NCI-H2196 (cell line): ENCODE data around the gene PANK1.

ENCODE experiments used
- DNase-seq: peaks from one replicate; lab custom pipeline; 2025; ENCODE audit not compliant: unreplicated experiment; lab: John Stamatoyannopoulos, UW

PANK1 gene

DNA sequence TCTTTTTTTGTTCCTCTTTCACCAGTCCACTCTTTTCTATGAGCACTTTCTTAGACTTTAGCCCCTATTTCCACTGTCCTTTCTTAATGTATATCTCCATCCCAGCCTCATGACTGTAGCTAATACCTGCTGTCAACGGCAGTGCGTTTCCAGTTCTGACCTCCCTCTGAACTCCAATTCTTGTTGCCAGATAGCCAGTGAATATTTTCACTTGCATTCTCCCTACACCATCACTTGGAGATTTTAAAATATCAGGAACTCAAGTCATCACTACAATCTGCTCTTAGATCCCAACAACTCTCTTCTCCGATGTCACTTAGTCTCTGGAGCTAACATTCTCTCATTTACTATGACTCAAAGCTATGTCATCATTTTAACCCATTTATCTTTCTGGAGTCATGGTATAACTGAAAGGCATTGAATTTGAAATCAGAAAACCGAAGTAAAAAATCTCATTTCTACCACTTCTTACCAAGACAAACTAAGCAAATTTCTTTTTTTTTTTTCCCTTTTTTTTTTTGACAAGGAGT, 104.6 kb downstream of the PANK1 start:
- no peak for DNase-seq

DNA sequence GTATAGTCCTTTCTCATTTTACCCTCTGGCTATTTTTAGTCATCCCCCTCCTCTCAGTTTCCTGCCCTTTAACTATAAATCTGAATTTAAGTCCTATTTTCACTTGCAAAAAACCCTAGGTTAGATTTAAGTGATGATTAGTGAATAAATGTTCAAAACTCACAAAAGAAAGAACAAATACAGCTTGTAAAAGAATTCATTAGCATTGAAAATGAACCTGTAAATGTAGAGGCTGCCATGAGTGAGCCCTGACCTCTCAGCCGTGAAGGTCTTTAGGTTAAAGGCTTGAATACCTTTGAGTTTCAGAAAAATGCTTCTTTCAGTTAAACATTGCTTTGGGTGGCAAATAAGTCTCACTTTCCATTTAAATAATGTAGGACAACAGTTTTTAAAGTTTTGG, 107.7 kb downstream of the PANK1 start:
- DNase-seq, result no peak

DNA sequence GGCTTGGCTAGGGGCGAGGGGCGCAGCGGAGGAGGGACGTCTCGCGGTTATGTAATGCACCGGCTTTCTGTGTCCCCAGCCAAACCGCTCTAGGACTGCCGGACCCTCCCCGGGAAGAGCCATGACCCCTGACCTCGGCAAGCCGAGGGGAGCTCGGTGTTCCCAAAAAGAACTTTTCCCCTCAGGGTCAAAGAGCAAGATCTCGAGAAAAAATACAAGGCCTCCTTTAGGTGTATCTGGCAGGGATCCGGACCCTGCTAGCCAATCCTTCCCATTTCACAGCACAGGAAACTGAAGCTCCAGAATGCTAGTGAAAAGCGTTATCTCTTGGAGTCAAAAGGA, 109.1 kb downstream of the PANK1 start:
- no peak for DNase-seq

DNA sequence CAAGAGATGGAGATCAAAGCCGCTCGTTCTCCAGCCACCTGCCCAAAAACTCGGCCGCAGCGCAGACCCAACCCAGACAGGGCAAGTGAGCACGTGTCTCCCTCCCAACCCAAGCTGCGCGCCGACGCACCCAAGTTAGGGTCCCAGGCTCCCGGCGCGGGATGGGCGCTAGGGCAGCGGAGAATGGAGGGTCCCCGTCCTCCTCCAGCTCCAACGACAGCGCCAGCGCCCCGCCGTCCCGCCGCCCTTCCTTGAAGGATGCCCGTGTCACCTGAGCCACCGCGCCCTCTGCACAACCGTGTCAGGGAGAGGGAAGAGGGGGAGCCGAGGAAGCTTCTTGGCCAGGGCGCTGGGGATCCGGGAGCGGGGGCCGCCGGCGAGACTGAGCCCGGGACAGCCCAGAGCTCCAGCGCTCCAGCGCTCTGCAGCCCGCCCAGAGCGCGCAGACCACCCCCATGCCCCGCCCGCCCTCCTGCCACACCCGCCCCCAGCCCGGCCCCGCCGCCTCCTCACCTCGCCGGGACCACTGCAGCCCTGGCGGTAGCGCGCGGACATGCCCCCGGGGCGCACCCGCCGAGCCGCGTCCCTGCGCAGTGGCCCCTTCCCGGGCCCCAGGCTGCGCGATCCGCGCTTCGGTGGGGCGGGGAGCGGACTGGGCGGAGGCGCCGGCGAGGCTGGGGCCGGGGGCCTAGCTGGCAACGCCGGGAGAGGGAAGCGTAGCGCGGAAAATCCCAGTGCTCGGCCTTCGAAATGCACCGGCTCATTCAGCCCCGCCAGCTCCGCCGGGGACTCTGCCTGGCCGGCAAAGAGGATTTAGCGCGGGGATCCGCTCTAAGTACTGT, 109.7 kb downstream of the PANK1 start, which contains the start of gene SLC16A12:
TSS of gene SLC16A12 (minus strand) at position 424 of the 842 bp plus-strand sequence. CDS start 73,016 bp downstream, outside the sequence.
- DNase-seq, result no peak

DNA sequence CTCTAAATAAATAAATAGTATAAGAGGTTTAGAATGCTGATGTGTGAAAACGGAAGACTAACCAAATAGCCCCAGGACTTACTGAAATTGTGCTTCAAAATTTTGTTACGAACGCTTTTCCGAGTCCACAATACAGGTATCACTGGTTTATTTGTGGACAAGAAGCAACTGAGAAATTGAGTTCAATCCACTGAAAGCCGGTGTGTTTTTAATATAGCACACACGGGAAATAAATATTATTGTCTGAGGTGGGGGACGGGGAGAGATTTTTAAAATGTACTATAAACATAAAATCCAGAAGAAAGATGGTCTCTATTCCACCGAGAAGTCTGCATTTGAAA, 110.2 kb downstream of the PANK1 start:
- no peak for DNase-seq
